HG02798 (cell line): Measurements from ENCODE around the gene IL1R1.
A peak's percentile ranks its signal among the peaks of the same experiment; 100 is the strongest.

Experiments used
- ATAC-seq: cut with Tn5 transposase; IDR thresholded peaks from one replicate; pipeline ENCODE4 v1.9.1; 2021; ENCODE audit warnings: mild to moderate bottlenecking; ENCODE audit not compliant: unreplicated experiment, poor library complexity

The IL1R1 gene

GRCh38 chr2:102131564-102131963 is 11.0 kb upstream of the IL1R1 start:
- ATAC-seq, result no peak

GRCh38 chr2:102137138-102137537 is 5.4 kb upstream of the IL1R1 start:
- ATAC-seq, result peak; percentile 44

DNA sequence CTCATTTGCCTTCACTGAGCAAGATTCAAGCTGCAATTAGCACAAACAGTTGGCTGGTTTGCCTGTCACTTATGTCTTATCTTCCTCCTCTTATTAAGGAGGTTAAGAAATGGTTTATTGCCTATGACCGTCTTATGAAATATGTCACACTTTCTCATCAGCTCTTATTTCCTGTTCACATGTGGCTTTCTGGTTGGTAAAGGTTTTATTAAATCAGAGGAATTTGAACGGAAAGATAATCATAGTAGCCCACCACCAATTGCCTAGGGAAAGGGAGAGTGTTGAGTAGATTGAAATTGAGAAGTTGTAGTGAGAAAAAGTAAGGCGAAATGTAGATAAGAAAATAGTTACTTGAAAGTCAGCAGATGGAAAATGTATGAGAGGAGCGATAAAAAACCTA is 4.2 kb upstream of the IL1R1 start:
- no peak for ATAC-seq

DNA sequence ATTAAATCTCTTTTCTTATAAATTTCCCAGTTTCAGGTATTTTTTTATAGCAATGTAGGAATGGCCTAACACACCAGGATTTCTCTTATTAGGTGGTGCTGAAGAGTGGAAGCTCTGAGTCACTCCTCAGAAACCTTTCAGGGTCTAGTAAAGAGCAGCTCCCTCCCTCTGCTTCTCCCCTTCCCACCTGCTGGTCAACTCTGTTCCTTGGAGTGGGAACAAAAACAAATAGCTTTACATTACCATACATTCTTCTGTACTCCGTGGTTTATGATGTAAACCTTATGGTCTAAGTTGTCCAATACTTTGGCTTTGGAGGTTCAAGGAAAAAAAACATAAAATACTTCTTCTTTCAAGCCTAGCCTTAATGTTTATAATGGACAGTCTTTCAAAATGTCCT is 2.7 kb upstream of the IL1R1 start:
- ATAC-seq, result no peak

DNA sequence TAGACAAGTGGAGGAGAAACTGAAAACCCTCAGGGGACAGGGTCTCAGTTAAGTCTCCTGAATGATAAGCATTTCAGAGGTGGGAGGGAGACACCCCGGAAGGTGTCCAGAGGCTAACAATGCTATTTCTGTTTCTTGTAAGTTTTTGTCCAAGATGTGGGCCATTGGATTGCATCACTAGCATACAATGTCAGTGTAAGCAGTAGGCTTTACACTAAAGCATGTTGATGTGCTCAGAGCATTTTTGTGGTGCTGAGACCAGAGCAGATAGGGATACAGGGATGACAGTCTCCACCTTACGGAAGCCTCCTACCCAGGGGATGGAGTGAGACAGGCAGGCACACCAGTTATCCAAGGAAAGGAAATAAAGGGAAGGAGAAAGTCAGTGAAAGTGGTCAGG is 2.2 kb upstream of the IL1R1 start:
- ATAC-seq, result no peak

- ATAC-seq, result no peak
These were observed 1.3 kb upstream of the IL1R1 start for GRCh38 chr2:102141011-102141943.

DNA sequence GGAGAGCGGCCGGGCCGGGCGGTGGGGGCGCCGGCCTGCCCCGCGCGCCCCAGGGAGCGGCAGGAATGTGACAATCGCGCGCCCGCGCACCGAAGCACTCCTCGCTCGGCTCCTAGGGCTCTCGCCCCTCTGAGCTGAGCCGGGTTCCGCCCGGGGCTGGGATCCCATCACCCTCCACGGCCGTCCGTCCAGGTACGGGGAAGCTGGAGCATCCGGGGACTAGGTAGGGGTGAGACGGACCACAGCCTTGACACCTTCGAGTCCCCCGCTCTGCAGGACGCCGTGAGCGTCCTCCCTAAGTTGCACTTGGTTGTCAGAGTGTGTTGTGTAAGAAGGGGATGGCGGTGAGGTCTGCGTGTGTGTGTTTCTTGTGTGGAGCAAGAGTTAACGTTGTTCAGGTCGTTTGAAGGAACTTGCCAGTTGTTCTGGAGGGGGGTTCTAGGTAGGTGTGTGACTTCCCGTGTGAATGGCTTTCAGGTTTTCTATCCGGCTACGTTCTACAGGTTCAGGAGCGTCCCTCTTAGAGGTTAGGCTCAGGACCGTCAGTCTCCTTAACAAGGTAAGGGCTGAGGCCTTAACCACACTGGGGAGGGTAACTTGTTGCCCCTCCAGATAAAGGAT is 393 bp downstream of the IL1R1 start:
- peak; percentile 24 for ATAC-seq

- no peak for ATAC-seq
These were observed 972 bp downstream of the IL1R1 start for GRCh38 chr2:102143450-102143985.

GRCh38 chr2:102144128-102144527 is 1.6 kb downstream of the IL1R1 start:
- no peak for ATAC-seq

DNA sequence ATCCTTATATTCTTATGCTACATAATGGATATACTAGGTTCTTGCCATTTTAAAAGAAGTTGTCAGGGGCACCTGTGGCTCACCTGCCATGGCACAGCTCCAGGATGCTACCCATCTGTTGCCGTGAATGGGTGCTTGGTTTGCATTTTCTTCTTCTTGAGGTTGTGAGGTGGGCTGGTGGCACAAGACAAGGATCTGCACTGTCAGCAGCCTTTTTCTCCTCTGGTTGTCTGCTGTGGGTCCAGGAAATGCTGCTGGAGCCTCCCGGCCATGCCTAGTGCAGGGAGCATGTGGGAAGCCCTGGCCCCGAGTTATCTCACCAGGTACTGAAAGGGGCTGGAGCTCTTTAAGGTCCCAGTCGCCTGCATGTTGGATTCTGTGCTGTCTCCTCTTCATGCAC is 2.6 kb downstream of the IL1R1 start:
- no peak for ATAC-seq

- ATAC-seq, result no peak
These were observed 3.4 kb downstream of the IL1R1 start for GRCh38 chr2:102145934-102146333.

DNA sequence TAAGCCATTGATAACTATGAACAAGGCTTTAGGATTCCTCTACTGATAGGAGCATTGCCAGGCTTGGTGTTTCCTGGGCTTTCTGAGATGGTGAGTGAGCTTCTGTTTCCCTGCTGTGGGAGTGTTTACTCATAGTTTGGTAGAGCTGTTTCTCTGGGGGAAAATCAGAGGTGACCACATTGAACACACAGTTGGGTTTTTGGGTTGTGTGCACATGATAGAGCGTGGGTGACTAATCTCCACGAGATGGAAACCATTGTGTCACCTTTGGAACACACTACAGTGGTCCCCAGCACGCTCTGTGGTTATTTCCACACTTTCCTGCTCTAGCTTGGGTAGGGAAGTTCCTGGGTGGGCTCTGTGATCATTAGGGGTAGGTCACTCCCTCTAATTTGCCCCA is 5.4 kb downstream of the IL1R1 start:
- ATAC-seq, result no peak

GRCh38 chr2:102149243-102149642 is 6.7 kb downstream of the IL1R1 start:
- no peak for ATAC-seq

DNA sequence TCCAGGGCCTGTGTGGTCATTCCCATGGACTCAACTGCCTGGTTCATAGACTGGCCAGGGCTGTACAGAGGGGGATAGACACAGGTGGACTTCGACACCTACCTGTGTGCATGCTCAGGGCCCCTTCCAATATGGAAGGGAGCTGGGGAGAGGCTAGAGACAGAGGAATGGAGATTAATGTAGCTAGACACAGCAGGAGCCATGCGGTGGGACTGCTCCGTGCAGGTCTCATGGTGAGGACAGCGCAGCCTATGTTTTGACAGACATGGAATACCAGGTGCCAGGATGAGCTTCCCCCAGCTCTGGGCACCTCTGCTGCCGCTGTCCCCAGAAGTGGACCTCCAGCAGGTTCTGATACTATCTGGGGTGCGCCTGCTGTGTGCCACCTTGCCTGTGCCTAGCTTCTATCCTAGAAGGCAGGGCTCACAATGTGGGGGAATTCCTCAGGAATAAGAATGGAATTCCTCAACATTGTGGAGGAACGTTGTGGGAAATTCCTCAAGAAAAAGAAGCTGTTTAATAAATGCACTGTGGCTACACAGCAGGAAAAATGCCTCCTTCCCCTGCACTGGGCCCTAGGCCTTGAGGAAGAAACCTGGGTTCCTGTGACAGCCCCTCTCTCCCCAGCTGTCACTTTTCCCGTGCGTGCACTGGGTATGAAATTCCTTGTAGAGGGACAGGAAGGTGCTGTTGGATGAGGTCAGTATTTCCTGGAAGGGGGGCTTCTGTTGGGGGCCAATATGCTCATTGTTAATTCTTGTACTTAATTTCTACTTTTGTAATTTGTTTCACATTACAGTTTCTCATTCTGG is 7.3 kb downstream of the IL1R1 start:
- no peak for ATAC-seq

- no peak for ATAC-seq
These were observed 11.8 kb downstream of the IL1R1 start for GRCh38 chr2:102154364-102154763.

- ATAC-seq, result no peak
These were observed 12.6 kb downstream of the IL1R1 start for GRCh38 chr2:102154946-102155702.

GRCh38 chr2:102155703-102156515 is 13.4 kb downstream of the IL1R1 start:
- no peak for ATAC-seq

- ATAC-seq, result no peak
These were observed 15.6 kb downstream of the IL1R1 start for GRCh38 chr2:102158011-102158755.
